HG03139 (cell line): ENCODE measurements around the gene NFIL3.
A peak's percentile ranks its signal among the peaks of the same experiment; 100 is the strongest.

ENCODE experiments used
- ATAC-seq: cut with Tn5 transposase; IDR thresholded peaks from one replicate; pipeline ENCODE4 v1.9.1; 2021; ENCODE audit not compliant: unreplicated experiment

The NFIL3 gene

DNA sequence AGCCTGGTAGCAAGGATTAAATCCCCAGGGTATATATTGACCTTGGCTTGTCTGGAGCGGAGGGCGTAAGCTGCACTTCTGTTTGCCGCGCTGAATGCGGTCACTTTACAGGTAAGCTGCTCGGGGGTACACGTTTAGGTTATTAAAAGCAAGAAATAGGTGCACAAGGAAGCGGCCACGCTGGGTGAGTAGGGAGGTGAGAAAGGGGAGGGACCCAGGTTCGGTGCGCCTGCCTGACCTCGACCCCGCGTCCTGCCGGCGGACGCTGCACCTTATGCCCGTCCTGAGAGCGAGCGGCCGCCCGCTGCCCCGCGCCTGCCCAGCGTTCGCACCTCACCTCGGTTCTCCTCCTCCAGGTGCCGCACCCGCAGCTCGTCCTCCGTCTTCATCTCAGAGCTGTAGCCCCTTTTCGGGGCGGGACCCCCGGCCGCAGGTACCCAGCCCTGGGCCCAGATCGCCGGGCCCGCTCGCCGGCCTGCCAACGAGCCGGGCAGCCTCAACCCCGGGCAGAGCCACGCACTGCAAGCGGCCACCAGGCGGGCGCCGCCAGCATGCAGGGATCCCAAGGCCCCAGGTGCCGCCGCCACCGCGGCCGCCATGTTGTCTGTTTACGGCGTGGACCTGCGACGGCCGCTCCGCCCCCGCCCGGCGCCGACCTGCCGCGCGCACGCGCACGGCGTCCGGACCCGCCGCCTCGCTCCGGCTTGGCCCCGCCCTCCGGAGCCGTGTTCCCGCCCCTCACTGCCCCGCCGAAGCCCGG is 62.2 kb downstream of the NFIL3 start, which contains the start of gene AUH:
AUH (minus strand) TSS at position 628 of the 760 bp plus-strand sequence; CDS start at position 599, 29 bp downstream.
- ATAC-seq: peak; percentile 86

DNA sequence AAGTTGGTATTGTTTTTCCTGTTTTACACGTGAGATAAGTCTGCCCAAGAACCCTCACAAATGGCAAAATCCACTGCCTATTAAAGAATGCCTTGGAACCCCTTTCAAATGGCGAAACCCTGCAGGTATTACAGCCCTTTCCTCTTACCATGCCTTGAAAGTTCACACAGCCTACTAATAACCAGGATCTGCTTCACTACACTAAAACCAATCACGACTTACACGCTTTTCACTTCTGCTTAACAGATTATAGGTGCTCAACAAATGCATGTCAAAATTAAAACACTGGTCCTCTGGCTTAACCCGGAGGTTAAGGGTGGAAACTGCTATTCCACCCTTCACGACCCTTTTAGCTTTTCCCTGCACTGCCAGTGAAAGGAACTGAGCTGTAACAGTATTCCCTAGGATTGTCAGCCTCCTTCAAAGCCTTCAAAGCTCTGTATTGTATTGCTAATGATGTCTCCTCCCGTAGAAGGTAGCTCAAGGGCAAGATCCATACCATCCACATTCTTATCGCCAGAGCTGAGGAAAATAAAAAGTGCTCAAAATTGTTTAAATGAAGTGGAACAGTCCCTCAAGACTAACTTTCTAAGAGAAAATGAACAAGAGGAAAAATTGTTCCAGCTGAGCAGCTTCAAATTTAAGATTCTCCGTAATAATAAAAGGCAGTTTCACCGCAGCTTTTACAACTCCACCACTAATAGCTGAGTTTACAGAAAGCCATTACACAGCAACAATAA is 62.9 kb downstream of the NFIL3 start:
- no peak for ATAC-seq

DNA sequence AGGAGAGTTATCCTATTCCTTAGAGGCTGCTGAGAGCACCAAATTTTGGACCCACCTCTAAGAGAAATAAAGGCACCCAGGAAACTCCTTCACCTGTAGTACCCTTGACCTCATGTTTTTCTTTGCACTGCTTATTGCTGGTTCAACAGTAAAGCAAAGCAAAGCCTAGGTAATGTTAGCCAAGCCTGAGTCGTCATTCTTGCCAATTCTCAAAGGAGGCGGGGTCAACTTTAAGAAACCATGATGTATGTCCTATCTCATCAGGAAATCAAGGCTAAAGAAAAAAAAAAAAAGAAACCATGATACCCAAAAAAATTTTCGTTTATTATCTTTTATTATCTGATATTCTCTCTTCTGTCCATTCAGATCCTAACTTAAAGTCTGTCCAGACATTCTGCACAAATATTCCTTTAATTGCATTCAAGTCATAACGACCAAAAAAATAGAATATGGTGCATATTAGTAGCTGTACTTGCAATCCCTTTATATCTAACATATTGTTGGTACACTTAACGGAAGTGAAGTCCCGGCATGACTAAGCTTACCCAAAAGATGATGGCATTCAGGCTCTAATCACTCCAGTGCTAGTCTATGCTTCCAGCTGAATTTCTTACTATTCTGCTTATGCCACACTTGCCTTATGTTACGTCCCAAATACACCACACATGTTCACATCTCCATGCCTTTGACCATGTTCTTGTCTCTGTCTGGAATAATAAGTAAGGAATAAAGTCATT is 63.7 kb downstream of the NFIL3 start:
- ATAC-seq: no peak

DNA sequence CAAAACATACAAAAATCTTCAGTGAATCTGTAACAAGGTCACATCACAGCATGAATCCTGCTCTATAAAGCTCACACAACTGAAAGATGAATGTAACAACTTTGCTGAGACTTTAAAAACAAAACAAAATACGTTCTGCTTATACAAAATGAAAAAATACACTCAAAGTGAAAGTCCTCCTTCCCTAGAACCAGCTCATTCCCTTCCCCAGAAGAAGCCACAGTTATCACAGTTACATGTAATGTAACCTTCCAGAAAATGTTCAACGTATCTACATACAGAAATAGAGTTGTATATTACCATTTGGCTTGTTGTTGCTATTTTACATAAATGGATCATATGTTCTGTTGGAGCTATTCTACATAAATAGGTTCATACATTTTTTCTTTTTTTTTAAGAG is 64.5 kb downstream of the NFIL3 start:
- ATAC-seq: no peak
